Measurements from ENCODE around the gene METTL26.

The METTL26 gene

DNA sequence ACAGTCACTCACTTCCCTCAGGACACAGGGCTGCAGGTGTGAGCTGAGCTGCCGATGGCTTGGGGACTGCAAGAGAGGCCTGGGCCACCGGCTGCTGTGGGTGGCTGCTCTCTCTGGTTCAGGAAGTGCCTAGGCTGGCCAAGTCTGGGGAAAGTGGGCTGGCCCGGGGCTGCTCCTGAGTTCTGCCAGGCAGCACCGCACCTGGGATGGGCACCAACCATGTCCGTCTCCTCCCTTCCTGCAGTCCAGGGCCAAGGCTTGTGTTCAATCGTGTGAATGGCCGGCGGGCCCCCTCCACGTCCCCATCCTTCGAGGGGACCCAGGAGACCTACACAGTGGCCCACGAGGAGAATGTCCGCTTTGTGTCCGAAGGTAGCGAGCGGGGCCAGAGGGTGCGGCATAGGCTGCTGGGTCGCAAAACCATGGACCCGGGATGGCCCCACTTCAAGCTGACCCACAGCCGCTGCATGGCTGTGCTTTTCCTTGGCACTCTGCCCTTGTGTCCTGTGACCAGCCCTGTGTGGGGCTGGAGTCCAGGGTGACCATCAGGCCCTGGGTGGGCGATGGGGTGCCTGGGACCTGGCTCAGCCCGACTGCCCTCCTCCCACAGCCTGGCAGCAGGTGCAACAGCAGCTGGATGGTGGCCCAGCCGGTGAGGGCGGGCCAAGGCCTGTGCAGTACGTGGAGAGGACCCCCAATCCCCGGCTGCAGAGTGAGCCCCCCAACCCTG, 11.2 kb upstream of the METTL26 start:
- no peak for DNase-seq (ENCODE audit: low spot score)
- Histone ChIP-seq H3K4me3 (peak overlapping the region; percentile 78), H3K27ac (no peak overlapping the region)
- TF ChIP-seq, protein P1, sequence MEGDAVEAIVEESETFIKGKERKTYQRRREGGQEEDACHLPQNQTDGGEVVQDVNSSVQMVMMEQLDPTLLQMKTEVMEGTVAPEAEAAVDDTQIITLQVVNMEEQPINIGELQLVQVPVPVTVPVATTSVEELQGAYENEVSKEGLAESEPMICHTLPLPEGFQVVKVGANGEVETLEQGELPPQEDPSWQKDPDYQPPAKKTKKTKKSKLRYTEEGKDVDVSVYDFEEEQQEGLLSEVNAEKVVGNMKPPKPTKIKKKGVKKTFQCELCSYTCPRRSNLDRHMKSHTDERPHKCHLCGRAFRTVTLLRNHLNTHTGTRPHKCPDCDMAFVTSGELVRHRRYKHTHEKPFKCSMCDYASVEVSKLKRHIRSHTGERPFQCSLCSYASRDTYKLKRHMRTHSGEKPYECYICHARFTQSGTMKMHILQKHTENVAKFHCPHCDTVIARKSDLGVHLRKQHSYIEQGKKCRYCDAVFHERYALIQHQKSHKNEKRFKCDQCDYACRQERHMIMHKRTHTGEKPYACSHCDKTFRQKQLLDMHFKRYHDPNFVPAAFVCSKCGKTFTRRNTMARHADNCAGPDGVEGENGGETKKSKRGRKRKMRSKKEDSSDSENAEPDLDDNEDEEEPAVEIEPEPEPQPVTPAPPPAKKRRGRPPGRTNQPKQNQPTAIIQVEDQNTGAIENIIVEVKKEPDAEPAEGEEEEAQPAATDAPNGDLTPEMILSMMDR (IDR thresholded peaks at IDR 0.05), result no peak

DNA sequence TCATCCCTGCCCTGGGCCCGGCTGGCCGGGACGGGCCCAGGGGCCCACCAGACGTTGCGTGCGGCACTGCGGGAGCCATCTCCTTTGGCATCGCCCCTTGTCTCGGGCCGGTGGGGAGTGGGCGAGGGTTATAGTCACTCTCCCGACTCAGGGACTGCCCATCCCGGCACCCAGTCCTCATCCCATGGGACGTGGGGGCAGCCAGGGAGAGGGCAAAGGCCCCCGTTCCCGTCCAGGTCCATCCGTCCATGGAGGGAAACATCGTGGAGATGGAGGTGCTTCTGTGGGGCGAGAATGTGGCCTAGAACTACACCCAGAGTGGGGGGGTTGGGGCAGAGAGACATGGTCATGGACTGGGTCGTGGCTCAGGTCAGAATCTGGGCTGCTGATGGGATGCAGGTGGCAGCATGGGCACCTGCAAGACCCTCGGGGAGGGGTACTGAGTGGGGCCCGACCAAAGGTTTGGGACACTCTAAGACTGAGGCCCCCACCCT, 10.6 kb upstream of the METTL26 start:
- no peak for DNase-seq (ENCODE audit: low spot score)
- Histone ChIP-seq H3K27ac (no peak overlapping the region), H3K4me3 (no peak overlapping the region)
- TF ChIP-seq, protein P1 (IDR thresholded peaks at IDR 0.05), result no peak

DNA sequence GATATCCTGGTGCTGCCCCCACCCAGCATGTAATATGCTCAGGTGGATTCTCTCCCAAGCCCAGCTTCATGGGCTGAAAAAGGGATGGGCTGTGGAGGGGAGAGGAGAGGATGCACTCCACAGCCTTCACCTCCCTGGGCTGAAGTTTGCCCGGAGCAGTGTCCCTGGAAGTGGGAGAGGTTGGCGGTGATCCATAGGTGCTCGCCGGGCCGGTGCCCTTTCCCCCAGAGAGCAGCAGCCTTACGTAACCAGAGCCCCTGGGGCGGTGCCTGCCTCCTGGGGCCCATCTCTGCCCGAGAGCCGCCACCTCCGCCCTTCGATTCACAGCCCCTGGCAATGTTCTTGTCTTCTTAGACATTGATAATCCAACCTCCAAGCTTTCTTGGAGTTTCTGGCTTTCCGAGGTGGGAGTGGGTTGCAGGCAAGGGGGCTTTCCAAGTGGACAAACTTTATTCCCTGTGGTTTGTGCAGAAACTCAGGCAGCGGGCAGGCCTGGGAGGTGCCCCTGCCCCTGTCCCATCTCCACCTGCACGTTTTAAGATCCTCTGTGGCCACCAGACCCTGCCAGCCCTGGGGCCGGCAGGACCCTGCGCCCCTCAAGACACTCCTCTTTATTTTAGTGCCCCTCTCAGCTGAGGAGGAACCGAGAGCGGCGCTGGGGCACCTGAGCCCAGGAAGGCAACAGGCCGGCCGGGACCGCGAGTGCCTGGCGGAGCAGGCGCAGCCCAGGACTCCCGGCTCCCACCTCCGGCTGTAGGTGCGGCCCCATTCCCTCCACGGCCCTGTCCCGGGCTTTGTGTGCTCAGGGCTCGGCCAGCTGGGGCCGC, 10.0 kb upstream of the METTL26 start:
- TF ChIP-seq, protein P1 (IDR thresholded peaks at IDR 0.05), result no peak
- H3K4me3 ChIP-seq, result no peak overlapping the region
- no peak for DNase-seq (ENCODE audit: low spot score)
- H3K27ac ChIP-seq, result no peak overlapping the region

DNA sequence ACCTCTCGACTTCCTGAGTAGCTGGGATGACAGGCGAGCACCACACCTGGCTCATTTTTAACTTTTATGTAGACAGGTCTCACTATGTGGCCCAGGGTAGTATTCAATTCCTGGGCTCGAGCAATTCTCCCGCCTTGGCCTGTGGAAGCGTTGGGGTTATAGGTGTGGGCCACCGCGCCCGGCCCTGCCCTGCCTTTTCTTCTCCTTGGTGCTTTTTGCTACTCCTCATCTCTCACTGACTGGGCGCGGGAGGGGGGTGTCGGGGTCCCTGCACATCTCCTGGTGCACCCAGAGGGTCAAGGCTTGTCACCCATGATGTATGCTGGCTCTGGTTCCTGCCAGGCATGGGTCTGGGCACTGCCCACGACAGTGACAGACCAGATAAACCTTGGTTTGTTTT, 8.5 kb upstream of the METTL26 start:
- Histone ChIP-seq H3K4me3 (no peak overlapping the region), H3K27ac (no peak overlapping the region)
- no peak for DNase-seq (ENCODE audit: low spot score)
- TF ChIP-seq, protein P1 (IDR thresholded peaks at IDR 0.05), result no peak

DNA sequence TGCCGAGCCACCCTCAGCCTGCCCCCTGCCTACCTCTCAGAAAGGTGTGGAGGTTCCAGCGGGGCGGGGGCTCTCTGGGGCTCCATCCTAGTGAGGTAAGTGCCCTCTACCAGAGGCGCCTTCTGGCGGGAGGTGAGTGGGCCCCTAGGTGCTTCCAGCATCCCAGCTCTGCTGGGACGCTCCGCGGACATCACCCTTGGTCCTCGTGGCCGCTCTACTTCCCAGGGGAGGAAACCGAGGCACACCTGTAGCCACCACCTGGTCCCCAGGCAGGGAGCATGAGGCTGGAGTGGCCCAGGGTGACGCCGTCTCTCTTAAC, 6.9 kb upstream of the METTL26 start:
- Histone ChIP-seq H3K27ac (peak overlapping the region in 1 of 2 donors; percentile 93), H3K4me3 (peak overlapping the region; percentile 98)
- TF ChIP-seq, protein P1 (IDR thresholded peaks at IDR 0.05), result no peak
- no peak for DNase-seq (ENCODE audit: low spot score)

DNA sequence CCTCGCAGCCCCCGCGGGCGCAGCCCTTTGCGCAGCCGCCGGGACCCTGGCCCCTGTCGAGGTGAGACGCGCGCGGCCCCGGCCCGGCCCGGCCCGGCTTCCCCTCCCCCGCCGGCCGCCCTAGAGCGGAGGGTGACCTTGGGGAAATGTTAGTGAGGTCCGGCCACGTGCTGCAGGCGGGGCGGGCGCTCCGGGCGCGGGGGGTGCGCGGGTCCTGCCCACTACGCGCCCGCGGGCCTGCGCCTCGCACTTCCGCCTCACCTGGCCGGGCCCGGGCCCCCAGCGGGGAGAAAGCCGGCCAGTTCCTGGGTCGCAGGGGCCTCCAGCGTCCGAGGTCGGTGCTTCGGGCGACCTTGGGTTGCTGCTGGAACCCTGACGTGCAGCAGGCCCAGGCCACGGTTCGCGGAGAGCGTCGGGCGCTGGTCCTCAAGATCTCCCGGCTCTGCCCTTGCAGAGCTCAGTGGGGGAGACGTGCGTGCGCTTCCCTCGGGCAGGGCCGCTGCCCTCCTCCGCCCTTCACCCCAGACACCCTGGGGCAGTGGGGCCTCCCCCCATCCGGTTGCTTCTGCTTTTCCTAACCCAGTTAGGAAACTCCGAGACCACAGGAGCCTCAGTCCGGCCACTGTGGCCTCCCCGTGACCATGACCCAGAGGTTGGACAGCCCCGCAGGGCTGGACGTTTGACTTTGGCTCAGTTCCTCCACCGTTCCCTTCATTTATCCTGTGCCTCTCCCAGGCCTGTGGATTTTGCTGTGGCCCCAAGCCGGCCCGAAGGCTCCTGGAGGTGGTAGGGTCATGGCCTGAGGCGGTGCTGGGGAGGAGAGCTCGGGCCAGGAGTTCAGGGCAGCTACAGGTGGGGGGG, 6.3 kb upstream of the METTL26 start:
- TF ChIP-seq, protein P1 (IDR thresholded peaks at IDR 0.05), result no peak
- H3K27ac ChIP-seq, result peak overlapping the region; percentile 73 to 93
- H3K4me3 ChIP-seq, result peak overlapping the region; percentile 98
- no peak for DNase-seq (ENCODE audit: low spot score)

Data from coronary artery (tissue), 2 donors.